GM21423 (cell line): Measurements from ENCODE around the gene SERPINB12.
A peak's percentile ranks its signal among the peaks of the same experiment; 100 is the strongest.

Experiments
- ATAC-seq: cut with Tn5 transposase; IDR thresholded peaks from one replicate; pipeline ENCODE4 v1.9.1; 2021; ENCODE audit warnings: mild to moderate bottlenecking, moderate library complexity; ENCODE audit not compliant: unreplicated experiment

SERPINB12 gene

DNA sequence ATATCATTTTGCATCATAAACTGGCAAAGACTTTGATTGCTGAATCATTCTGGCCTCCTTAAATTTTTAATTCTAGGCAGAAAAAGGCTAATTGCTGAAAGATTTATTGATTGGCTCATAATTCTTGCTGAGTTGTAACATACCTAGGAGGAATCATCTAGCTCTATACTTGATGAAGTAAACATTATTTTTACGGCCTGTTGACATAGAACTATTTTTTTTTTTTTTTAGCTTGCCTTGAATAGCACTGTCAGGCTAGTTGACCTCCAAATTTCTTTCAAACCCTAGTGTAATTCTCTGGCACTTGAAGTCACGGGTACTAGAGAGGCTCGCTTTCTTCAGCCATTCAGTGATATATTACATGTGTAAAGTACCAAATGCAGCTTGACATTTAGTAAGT, 2.8 kb downstream of the SERPINB12 start:
- no peak for ATAC-seq

DNA sequence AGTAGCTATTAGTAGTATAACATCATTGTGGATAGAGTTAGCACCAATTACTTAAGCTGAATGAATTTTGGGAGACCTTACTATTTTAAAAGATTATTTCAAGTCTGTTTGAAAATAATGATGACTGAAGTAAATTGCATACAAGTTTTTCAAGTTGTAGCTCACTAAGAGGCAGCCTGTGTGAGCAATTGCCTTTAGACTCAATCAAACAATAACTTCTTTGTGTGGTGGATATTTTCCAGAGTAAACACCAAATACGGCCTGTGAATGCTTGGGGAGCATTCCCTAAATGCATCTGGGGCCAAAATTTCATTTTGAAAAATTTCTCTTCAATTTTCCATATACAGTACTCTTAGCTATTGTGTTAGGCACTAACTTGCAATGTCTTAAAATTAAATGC, 7.9 kb downstream of the SERPINB12 start:
- ATAC-seq: no peak

- no peak for ATAC-seq
Measured at GRCh38 chr18:63551769-63552168, 9.6 kb downstream of the SERPINB12 start.

DNA sequence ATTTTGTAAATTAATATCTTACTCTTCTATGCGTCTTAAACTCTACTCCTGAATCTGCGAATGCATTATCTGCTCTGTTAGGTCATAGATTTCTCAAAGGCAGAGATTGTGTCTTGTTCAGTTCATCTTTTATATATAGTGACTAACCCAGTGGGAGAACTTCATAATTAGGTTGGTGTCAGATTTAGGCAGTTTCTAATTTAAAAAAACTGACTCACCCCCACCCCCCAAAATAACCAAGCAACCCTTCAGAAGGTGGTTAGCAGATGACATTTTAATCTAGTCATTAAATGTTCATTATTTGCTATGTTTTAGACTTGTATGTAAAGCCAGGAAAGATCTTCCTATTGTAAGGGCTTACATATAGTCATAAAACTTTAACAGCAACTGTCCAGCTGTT, 10.4 kb downstream of the SERPINB12 start:
- ATAC-seq: no peak

- no peak for ATAC-seq
Measured at GRCh38 chr18:63553081-63553480, 10.9 kb downstream of the SERPINB12 start.

GRCh38 chr18:63559567-63560491, 17.7 kb downstream of the SERPINB12 start:
- no peak for ATAC-seq

- peak; percentile 72 for ATAC-seq
Measured at GRCh38 chr18:63562284-63562683, 20.1 kb downstream of the SERPINB12 start.

DNA sequence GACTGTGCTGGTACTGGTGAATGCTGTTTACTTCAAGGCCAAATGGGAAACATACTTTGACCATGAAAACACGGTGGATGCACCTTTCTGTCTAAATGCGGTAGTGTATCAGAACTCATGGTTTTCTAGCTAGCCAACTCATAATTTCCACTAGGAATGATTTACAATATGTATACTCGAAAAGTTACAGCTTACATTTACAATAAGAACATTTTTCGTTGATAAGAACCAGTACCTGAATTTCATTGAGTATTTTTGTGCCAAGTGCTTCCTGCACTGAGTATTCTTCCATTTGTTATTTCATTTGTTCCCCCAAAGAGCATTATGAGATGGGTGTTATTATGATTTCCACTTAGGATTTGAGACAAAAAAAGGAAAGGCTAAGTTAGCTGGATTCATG, 21.9 kb downstream of the SERPINB12 start:
- ATAC-seq: no peak

DNA sequence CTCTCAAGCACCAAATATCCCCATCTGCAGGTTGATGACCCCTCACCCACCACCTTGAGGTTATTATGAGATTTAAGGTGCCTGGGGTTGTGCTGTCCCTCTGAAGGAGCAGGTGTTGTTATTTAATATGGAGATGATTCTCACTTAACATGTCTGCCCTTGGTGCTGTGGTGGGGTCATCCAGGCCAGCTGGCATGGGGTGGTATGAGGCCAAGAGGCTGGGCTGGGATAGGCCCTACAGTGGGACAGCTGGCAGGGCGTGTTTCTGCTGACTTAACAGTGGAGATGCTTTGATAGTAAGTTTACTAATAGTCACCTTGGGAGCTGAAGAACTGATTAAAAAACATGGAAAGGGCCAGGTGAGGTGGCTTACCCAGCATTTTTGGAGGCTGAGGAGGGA, 22.4 kb downstream of the SERPINB12 start:
- ATAC-seq: no peak

DNA sequence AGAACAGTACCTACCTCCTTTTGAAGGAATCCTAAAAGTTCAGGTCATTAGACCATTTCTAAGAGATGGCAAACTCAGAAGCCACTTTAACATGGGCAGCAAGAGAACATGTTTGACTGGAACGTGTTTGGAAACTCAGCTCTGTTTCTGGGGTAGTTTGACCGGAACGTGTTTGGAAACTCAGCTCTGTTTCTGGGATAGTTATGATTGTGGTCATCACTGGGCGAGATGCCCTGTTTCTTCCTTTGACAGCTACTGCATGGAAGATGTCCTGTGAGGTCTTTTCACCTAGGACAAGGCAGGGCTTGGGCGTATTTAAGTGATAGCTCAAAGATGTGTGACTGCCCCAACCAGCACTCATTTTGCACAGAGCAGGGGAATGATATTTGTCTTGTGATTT, 25.1 kb downstream of the SERPINB12 start:
- no peak for ATAC-seq

DNA sequence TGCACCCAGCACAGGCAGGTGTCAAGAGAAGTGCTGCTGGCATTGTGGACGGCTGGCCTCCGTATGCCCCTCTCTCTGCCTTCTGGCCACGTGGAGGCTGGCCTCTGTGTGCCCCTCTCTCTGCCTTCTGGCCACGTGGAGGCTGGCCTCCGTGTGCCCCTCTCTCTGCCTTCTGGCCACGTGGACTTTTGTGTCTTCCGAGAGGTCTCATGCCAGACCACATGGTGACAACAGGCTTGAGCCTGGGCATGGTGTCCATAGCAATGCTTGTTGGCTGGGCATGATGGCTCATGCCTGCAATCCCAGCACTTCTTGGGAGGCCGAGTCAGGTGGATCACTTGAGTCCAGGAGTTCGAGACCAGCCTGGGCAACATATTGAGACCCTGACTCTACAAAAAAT, 25.7 kb downstream of the SERPINB12 start:
- ATAC-seq: no peak

- no peak for ATAC-seq
Measured at GRCh38 chr18:63570721-63571120, 28.6 kb downstream of the SERPINB12 start.

DNA sequence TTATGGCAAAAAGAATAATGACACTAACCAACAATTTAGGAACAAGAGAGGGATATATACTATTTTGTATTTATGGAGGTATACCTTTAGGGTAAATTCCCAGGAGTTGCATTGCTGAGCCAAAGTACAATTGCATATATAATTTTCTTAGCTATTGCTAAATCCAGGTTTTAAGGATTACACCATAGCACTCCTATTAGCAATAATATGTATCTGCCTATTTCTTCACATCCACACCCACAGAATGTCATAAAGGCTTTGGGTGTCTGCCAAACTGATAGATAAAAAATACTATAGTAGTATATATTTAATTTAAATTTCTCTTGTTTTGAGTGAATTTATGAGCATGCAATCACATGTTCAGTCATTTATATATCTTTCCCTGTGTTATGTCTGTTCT, 33.5 kb downstream of the SERPINB12 start:
- ATAC-seq: no peak

DNA sequence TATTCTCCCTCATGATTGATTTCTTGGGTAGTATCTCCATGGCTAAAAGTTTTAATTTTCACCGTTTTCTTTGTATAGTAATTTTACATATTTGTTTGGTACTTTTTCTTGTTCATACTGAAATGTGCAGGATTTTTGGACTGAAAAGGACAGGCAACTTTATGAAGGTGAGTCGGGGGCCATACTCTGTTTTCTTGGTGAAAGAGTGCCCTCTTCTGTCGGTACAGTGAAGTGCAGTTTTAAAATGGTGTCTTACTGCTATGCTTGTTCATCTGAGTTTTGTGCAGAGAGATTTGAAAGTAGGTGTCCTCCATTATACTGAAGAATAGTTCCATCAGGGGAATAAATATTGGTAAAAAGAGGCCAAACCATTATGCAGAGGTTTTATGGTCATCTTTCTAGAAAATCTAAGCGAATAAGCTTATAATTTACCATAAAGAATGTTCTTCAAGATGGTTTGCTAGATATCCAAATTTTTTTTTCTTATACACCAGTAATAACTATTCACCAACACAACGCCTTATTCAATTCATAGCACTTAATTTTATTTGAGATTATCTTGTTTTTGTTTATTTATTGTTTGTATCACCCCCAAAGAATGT, 36.3 kb downstream of the SERPINB12 start:
- no peak for ATAC-seq

- ATAC-seq: no peak
Measured at GRCh38 chr18:63579616-63580015, 37.4 kb downstream of the SERPINB12 start.

DNA sequence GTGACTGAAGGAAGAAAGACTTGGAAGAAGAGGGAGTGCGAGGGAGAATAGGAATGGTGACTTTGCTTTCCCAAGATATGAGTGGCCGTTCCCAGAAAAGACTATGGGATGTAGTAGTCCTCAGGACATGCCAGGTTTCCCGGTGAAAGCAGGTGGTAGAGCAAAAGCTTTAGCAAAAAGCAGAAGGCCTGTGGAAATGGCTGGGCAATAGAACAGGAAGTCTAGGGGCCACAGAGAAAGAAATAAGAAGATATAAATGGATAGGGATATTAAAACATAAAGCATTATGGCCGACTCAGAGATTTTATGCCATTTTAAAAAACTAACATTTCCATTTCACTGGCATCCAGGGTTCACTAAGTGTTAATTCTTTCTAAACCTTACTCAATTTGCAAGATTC, 43.8 kb downstream of the SERPINB12 start:
- ATAC-seq: no peak

DNA sequence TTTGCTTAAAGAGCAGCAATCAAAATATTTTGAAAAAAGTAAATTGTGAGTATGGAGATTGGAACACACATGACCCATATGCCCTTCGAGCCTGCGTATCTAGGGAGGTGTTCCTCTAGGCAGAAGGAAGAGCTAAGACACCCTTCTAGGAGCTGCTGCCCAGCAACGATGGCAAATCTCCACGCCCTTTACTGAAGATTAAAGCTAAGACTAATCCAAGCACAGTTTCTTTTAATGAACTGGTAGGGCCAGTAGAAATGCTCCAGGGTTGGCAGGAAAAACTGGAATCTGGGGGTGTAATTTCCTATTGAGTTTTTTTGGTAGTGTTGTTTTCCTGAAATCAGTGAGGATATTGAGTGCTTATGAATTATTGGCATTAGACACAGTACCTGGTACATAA, 44.3 kb downstream of the SERPINB12 start:
- ATAC-seq: no peak

DNA sequence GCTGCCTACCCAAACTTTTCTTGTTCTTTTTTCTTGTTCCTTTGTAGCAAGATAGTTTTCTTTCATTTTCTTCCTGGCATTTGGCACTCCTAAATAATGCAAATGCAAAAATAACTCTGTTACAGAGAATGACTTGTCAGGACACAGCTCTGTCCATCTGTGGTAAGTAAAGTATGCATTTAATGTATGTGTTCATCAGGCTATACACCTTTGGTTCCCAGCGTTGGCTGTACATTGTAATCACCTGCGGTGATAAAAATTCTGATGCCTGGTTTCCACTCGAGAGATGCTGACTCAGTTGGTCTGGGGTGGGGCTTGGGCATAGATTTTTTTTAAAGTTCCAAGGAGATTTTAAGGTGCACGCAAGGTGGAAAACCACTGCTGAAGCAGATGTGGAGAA, 44.8 kb downstream of the SERPINB12 start, which contains the start of gene SERPINB13:
Gene SERPINB13, plus strand, starts transcription at position 378 of the 400 bp plus-strand sequence. CDS start 1,325 bp downstream, outside the sequence.
- no peak for ATAC-seq

- no peak for ATAC-seq
Measured at GRCh38 chr18:63588909-63589308, 46.7 kb downstream of the SERPINB12 start.

- no peak for ATAC-seq
Measured at GRCh38 chr18:63590373-63590772, 48.2 kb downstream of the SERPINB12 start.

DNA sequence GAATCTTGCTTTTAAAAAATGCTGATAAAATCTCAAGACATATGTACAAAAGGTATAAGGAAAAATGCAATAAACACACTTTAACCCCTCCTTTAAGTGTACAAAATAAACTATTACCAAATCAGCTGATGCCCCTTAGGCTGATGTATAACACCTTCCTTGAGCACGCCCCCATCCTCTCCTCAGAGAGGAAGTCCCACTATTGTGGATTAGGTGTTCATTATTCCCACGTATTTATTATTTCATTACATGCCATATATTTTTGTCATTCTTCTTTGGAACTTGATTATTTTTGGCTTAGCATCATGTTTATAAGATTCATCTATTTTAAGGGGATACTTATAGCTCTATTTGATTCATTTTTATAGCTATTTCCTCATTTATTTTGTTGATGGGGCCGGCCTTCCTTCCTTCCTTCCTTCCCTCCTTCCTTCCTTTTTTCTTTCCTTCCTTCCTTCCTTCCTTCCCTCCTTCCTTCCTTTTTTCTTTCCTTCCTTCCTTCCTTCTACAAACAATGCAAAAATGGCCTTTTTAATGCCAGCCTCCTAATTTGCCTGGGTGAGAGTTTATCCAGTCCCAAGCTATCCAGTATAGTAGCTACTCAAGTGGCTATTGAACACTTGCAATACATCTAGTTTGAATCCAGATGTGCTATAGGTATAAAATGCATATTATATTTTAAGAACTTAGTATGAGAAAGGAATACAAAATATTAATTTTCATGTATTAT, 49.0 kb downstream of the SERPINB12 start:
- no peak for ATAC-seq

GRCh38 chr18:63591725-63592124, 49.6 kb downstream of the SERPINB12 start:
- no peak for ATAC-seq
